Cardiac muscle cell (in vitro differentiated cells and primary cell): Measurements from ENCODE around the gene AGAP1. TPM values are rescaled to one million over a fixed set of nuclear protein-coding genes. Genes with fewer than 3 reads are reported as not detected.
"Not testable (repeated sequence)": the region's sequence is repeated elsewhere in the genome, so short reads cannot be mapped to it uniquely, and the experiment has no call there.

ENCODE experiments used
- DNase-seq, 2 donors: peaks; one replicate each; pipeline versions ENCODE4 v3.0.0 to v3.0.0-alpha.2; 2010 to 2017; ENCODE audit warnings: low read depth in 1 of 2, low spot score in 1 of 2
- H3K27ac ChIP-seq: fragments of 200-600 bp; sonication (generic); 2 replicates; pipeline ENCODE4 v1.5.1; 2016
- H3K27me3 ChIP-seq: fragments of 200-600 bp; sonication (generic); 2 replicates; pipeline ENCODE4 v1.6.0; 2016; ENCODE audit warnings: control low read depth
- H3K36me3 ChIP-seq: fragments of 200-600 bp; sonication (generic); 2 replicates; pipeline ENCODE4 v1.5.1; 2016; ENCODE audit warnings: control low read depth
- H3K4me1 ChIP-seq: fragments of 200-600 bp; sonication (generic); 2 replicates; pipeline ENCODE4 v1.8.1; 2017; ENCODE audit warnings: low read depth, mild to moderate bottlenecking, mixed run types
- H3K4me3 ChIP-seq: fragments of 200-600 bp; sonication (generic); 2 replicates; pipeline ENCODE4 v1.5.1; 2016; ENCODE audit warnings: mild to moderate bottlenecking
- H3K9me3 ChIP-seq: fragments of 200-600 bp; sonication (generic); 2 replicates; pipeline ENCODE4 v1.5.1; 2017; ENCODE audit warnings: low read depth, mild to moderate bottlenecking, control low read depth
- CTCF ChIP-seq: IDR thresholded peaks from 2 replicates; pipeline ENCODE4 v1.5.1; 2012; ENCODE audit warnings: low read depth, mild to moderate bottlenecking, low read length
- polyA plus RNA-seq: library from polyadenylated mRNA; unstranded; fragments of >200 nt; fragmentation: Nextera tagmentation; extraction: Ambion mirVana; gene quantifications from 2 replicates; pipeline ENCODE4 v1.2.1, GENCODE V29; 2016
- total RNA-seq: library from RNA; depleted of rRNA; stranded (reverse); fragments of >200 nt; gene quantifications from 2 replicates; pipeline ENCODE4 v1.2.3, GENCODE V29; 2016

AGAP1 gene
- total and polyA plus RNA-seq, 2 experiments from 2014 or later = 8.6 to 38.2 TPM

- no peak for TF ChIP-seq CTCF
- DNase-seq = no peak
- Histone ChIP-seq H3K27ac (no peak overlapping the region), H3K27me3 (no peaks in the 10 kb centered on the region), H3K4me3 (no peak overlapping the region), H3K9me3 (no peaks in the 10 kb centered on the region), H3K36me3 (no peaks in the 10 kb centered on the region), H3K4me1 (no peaks in the 10 kb centered on the region)
These were observed 642.7 kb downstream of the AGAP1 start for GRCh38 chr2:236136538-236136937.

- Histone ChIP-seq H3K36me3 (no peaks in the 10 kb centered on the region), H3K4me1 (no peaks in the 10 kb centered on the region), H3K27ac (no peak overlapping the region), H3K9me3 (no peaks in the 10 kb centered on the region), H3K27me3 (no peaks in the 10 kb centered on the region), H3K4me3 (no peak overlapping the region)
- TF ChIP-seq CTCF = no peak
- DNase-seq = no peak
These were observed 643.2 kb downstream of the AGAP1 start for GRCh38 chr2:236137066-236137465.

GRCh38 chr2:236141616-236142015 lies 647.8 kb downstream of the AGAP1 start:
- not testable (repeated sequence) for H3K4me3 ChIP-seq, H3K4me1 ChIP-seq, DNase-seq, H3K9me3 ChIP-seq, H3K27me3 ChIP-seq, H3K27ac ChIP-seq, H3K36me3 ChIP-seq

- no peak for TF ChIP-seq CTCF
- no peak for DNase-seq
- no peaks in the 10 kb centered on the region for H3K4me1 ChIP-seq
- H3K4me3 ChIP-seq = no peak overlapping the region
- no peaks in the 10 kb centered on the region for H3K9me3 ChIP-seq
- peaks cover 5% of the 10 kb centered on the region for H3K27me3 ChIP-seq
- H3K36me3 ChIP-seq = no peaks in the 10 kb centered on the region
- no peak overlapping the region for H3K27ac ChIP-seq
These were observed 650.0 kb downstream of the AGAP1 start for GRCh38 chr2:236143811-236144210.

- DNase-seq = no peak
- H3K4me1 ChIP-seq = no peaks in the 10 kb centered on the region
- no peak overlapping the region for H3K27ac ChIP-seq
- TF ChIP-seq CTCF = no peak
- H3K9me3 ChIP-seq = no peaks in the 10 kb centered on the region
- no peaks in the 10 kb centered on the region for H3K36me3 ChIP-seq
- H3K27me3 ChIP-seq = peaks cover 5% of the 10 kb centered on the region
- no peak overlapping the region for H3K4me3 ChIP-seq
These were observed 652.6 kb downstream of the AGAP1 start for GRCh38 chr2:236146436-236146835.

GRCh38 chr2:236155406-236155805 lies 661.6 kb downstream of the AGAP1 start:
- Histone ChIP-seq H3K36me3 (no peaks in the 10 kb centered on the region), H3K27ac (no peak overlapping the region), H3K9me3 (no peaks in the 10 kb centered on the region), H3K27me3 (peaks cover 65% of the 10 kb centered on the region), H3K4me3 (no peak overlapping the region), H3K4me1 (no peaks in the 10 kb centered on the region)
- no peak for DNase-seq
- no peak for TF ChIP-seq CTCF
